Activated naive CD4-positive, alpha-beta T cell treated with Interleukin-2 at 50 U/mL for 16 hours (primary cell): ENCODE measurements around the gene MSRB1.
"Not testable (repeated sequence)": the region's sequence is repeated elsewhere in the genome, so short reads cannot be mapped to it uniquely, and the experiment has no call there.

Experiments used
- DNase-seq: peaks from one replicate; pipeline ENCODE4 v3.0.0-alpha.2; 2020

Gene MSRB1

DNA sequence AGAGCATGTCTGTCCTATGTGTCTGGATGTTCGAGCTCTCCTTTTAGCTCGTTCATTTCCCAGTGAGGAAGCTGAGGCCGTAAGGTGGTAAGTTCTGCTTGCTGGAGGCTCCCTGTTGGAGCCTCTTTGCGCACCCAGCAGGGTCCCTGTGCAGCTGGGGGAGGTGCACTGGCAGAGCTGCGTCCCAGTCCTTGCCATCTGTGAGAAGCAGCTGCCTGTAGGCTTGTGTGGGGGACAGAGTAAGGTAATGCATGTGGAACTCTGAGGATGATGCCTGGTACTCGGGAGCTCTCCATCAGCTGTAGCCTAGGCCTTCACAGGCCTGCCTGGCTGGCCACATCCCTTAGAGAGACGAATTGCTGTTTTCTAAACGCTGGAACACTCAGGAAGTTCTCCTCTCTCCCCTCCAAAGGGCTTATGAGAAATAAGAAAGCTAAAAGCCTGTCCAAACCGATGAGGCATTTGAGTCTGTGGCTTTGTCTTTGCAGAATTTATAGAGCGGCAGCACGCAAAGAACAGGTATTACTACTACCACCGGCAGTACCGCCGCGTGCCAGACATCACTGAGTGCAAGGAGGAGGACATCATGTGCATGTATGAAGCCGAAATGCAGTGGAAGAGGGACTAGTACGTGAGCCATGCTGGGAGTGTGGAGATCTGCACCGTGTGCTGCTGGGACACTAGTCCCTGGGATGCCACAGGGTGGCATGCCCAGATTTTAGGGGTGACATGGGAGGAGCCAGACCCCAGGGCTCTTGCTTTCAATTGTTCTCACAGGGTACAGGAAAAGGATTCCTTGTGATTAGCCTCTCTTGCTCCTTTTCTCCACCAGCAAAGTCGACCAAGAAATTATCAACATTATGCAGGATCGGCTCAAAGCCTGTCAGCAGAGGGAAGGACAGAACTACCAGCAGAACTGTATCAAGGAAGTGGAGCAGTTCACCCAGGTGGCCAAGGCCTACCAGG, 17.9 kb upstream of the MSRB1 start:
- DNase-seq, result peak; percentile 59

DNA sequence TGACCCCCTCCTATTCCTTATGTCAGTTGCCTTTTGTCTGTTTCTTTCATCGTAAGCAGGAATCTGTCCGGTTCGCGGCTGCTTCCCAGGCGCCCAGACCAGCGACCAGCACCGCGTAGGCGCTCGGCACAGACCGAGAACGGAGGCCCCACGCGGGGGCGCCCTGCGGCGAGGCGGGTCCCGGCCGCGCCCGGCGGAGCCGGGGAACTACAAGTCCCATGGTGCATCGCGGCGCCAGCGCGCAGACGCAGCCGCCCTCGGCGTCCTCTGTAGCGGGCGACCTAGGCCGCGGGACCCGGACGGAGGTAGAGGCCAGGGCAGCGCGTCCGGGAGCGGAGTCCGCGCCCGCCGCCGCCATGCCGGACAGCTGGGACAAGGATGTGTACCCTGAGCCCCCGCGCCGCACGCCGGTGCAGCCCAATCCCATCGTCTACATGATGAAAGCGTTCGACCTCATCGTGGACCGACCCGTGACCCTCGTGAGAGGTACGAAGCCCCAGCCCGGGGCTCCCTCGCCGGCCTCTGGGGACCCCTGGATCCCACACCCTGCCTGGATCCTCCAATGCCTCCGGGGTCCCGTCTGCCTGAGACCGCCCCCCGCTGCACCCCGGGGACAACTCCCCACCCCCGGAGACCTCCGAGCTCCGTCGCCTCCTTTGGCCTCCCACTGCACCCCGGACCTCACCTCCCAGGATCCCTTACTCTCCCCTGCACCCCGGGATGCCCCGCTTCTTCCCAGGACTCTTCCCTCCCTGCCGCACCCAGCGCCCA, 16.5 kb upstream of the MSRB1 start, which contains the start of gene NDUFB10:
TSS of gene NDUFB10 (plus strand) at position 270 of the 771 bp plus-strand sequence. CDS start at position 357, 87 bp downstream.
- peak; percentile 93 for DNase-seq

DNA sequence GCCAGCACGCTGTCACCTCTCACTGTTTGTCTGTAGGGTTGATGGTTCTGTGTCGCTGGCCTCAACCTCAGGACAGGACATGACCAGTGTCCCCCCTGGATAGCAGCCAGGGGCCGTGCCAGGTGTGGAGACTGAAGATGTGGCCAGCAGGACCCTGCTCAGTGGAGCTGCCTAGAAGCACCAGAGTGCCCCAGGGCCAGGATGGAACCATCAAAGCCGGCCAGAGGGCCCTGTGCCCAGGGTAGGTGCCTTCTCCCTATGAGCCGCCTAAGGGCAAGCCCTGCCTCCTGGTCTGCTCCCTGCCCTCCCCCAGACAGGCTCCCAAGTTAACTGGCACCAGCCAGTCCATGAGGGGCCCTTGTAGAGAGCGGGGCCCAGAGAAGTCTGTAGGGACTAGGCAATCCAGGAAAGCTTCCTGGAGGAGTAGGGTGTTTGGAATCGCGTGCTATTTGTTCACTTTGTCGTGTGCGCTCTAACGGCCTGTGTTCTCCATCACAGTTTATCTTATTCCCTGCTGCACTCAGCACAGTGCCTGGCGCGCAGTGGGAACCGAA, 15.8 kb upstream of the MSRB1 start:
- no peak for DNase-seq

DNA sequence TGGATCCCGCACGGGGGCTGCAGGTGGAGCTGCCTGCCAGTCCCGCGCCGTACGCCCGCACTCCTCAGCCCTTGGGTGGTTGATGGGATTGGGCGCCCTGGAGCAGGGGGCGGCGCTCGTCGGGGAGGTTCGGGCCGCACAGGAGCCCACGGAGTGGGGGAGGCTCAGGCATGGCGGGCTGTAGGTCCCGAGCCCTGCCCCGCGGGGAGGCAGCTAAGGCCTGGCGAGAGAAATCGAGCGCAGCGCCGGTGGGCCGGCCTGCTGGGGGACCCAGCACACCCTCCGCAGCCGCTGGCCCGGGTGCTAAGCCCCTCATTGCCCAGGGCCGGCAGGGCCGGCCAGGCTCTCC, 15.1 kb upstream of the MSRB1 start:
- DNase-seq, result not testable (repeated sequence)

DNA sequence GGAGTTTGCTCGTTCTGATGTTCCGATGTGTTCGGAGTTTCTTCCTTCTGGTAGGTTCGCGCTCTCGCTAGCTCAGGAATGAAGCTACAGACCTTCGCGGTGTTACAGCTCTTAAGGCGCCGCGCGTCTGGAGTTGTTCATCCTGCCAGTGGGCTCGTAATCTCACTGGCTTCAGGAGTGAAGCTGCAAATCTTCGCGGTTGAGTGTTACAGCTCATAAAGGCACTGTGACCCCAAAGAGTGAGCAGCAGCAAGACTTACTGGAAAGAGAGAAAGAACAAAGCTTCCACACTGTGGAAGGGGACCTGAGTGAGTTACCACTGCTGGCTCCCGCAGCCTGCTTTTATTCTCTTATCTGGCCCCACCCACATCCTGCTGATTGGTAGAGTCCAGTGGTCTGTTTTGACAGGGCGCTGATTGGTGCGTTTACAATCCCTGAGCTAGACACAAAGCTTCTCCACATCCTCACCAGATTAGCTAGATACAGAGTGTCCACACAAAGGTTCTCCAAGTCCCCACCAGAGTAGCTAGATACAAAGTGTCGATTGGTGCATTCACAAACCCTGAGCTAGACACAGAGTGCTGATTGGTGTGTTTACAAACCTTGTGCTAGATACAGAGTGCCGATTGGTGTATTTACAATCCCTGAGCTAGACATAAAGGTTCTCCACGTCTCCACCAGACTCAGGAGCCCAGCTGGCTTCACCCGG, 14.6 kb upstream of the MSRB1 start:
- DNase-seq, result not testable (repeated sequence)

DNA sequence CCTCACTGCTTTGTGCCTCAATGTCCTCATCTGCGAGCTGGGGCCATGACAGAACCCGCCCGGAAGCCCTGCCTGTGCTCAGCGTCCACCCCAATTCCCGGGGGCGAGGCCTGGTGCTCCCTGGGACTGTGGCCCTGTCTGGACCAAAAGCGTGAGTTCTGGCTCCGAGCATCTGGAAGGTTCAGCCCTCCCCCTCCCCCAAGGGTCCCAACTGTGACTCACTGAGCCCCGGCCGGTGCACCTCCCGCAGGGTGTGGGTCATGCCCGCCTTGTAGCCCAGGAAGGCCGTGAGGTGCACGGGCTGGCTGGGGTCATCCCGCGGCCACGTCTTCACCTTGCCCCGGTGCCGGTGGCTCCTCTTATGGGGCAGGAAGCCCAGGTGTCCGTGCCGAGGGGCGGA, 10.7 kb upstream of the MSRB1 start:
- no peak for DNase-seq

DNA sequence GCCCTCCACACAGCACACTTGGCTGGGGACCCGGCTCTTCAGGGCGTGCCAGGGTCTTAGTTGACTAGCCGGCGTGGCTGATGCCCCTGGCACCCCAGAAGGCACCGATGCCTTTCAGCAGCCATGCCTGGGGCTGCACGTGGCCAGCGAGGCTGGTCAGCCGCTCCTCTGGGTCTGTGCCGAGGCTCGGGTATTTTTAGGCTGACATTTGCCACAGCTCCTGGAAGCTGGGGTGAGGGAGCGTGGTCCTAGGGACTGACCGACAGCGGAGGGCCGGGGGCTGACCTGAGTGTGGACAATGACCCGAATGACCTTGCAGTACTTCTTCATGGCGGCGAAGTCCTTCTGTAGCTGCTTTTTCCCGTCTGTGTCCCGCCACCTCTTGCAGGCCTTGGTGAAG, 7.6 kb upstream of the MSRB1 start:
- no peak for DNase-seq

DNA sequence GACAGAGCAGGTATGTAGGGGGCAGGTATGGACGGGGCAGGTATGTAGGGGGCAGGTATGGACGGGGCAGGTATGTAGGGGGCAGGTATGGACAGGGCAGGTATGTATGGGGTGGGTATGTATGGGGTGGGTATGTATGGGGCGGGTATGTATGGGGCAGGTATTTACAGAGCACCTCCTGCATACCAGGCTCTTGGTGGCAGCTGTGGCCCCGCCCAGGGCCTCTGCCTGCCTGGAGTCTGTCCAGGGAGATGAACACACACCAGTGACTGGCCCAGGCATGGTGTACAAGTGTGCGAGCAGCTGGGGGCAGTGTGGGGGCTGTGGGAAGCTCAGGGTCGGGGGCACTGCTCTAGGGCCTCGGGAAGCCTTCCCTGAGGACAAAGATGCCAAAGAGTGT, 7.0 kb upstream of the MSRB1 start:
- DNase-seq, result no peak

DNA sequence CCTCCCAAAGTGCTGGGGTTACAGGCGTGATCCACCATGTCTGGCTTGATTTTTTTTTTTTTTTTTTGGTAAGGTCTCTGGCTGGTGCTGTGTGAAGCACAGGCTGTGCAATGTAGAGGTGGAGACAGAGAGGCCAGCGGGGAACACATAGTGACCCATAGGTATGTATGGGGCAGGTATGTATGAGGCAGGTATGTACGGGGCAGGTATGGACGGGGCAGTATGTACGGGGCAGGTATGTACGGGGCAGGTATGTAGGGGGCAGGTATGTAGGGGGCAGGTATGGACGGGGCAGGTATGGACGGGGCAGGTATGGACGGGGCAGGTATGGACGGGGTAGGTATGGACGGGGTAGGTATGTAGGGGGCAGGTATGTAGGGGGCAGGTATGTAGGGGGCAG, 6.5 kb upstream of the MSRB1 start:
- no peak for DNase-seq

DNA sequence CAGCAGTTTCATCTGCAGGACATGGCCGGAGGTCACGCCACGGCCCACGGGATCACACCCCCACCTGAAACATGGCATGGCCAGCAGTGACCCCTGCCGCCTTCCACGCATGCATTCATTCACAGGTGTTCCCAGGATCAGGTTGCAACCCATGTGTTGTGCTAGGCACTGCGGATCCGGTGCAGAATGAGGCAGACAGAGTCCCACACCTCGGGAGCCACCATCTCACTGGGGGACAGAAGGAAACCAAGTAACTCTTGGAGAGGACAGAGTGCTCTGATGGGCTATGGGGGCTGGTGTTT, 4.3 kb upstream of the MSRB1 start:
- no peak for DNase-seq

DNA sequence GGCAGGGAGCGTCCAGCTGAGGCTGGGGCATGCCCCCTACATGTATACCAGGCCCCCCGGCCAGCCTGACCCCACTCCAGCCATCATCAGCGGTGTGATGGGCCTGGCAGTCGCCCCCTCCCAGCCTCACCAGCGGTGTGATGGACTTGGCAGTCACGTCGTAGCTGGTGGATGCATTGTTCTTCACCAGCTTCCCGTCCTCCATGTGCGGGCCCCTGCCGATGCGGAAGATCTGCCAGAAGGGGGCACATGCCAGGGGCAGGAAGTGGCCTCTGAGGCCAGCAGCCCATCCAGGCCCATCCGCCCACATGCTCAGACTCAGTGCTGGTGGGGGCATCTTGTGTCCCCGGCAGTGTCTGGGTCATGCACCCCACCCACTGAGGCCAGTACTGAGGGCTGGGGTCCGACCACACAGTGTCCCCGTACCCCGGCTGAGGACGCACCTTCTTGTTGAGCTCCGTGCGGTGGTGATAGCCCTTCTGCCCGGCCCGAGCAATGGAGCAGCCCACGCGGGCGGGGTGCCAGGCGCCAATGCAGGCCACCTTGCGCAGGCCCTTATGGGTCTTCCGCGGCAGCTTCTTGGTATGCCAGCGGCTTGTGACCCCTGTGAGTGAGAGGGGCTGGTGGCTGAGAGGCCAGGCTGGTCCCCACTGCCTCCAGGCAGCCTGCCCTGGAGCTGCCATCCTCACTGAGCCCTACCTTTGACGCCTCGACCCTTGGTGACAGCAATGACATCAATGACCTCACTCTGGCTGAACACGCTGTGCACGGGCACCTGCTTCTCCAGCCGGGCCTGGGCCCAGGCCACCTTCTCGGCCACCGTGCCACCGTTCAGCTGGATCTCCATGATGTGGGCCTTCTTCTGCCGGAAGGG, 3.7 kb upstream of the MSRB1 start:
- no peak for DNase-seq

DNA sequence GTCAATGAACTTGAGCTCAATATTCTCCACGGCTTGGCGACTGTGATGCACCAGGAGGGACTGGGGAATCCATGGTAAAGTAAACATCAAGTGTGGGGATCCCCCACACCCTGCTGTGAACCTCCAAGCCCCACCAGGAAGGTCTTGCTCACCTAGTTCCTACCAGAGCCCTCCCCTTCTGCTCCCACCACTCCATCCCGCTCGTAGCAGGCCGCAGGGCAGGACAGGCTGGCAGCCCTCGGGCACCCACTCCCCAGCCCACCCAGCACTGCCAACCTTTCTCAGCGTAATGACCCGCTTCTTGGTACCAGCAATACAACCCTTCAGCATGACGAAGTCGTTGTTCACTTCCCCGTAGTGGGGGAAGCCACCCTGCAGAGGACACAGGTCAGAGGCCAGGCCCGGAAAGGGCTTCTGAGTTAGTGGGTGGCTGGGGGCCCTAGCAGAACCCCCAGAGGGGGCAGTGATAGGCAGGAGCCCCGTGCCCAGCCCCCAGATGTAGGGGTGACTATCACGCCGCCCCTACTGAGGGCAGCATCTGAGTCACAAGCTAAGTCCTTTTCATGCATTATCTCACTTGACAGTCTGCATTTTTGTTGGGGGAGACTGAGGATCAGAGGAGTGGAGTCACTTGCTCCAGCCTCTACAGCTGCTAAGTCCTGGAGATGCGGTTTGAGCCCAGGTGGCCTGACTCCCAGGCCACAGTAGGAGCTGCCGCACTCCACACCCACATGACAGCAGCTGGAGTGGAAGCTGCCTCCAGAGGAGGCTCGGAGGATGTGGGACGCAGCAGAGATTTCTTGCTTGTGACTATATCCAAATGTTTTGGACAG, 2.8 kb upstream of the MSRB1 start:
- DNase-seq, result no peak

DNA sequence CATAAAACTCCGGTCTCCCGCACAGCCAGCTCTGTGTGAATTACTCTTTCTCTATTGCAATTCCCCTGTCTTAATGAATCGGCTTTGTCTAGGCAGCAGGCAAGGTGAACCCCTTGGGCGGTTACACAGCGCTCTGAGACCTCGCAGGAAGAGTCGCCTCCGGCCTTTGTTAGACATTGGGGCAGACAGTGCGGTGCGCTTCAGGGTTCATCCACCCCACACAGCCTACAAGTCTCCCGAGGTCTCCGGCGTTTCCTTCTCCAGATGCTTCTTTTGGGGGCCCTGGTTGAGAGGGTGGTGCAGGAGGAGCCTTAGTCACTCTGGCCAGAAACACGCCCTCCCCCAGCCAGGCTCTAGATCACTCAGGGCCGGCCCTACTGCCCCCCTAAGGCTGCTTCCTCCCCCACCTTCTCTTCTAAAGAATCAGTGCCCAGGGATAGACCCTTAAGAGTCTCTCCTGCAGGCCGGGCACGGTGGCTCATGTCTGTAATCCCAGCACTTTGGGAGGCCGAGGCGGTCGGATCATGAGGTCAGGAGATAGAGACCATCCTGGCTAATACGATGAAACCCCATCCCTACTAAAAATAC, 1.7 kb upstream of the MSRB1 start:
- DNase-seq, result no peak

DNA sequence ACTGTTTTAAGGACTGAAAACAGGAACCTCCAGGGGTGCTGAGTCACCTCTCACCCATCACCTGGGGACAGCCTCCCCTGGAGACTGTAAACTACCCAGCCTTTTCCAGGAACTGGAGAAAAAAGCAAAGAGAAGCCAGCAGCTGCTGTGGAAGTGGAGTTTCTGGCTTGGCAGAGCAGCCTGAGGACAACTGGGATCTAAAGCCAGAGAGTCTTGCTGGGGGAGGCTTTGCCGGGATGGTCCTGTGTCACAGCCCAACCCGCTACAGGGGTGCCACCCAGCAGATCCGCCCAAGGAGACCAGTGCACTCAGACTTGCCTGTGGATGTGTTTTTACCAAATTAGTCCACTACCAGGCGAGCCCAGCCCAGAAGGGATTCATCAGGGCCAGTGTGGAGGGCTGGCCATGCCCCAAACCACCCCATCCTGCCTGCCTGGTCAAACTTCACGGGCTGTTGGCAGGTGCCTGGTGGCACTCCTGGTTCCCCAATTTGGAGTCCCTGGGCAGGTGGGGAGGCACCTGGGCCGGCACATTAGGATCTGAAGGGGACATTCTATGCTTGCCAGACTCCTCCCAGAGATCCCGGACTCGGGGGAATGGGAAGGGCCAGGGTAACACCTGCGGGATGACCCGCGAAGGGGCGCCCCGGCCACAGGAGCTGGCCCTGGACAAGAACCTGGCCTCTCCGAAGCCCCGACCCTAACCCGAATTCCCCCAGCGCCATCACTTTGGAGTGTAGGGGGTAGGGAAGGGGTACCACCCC, 771 bp downstream of the MSRB1 start:
- DNase-seq, result no peak

DNA sequence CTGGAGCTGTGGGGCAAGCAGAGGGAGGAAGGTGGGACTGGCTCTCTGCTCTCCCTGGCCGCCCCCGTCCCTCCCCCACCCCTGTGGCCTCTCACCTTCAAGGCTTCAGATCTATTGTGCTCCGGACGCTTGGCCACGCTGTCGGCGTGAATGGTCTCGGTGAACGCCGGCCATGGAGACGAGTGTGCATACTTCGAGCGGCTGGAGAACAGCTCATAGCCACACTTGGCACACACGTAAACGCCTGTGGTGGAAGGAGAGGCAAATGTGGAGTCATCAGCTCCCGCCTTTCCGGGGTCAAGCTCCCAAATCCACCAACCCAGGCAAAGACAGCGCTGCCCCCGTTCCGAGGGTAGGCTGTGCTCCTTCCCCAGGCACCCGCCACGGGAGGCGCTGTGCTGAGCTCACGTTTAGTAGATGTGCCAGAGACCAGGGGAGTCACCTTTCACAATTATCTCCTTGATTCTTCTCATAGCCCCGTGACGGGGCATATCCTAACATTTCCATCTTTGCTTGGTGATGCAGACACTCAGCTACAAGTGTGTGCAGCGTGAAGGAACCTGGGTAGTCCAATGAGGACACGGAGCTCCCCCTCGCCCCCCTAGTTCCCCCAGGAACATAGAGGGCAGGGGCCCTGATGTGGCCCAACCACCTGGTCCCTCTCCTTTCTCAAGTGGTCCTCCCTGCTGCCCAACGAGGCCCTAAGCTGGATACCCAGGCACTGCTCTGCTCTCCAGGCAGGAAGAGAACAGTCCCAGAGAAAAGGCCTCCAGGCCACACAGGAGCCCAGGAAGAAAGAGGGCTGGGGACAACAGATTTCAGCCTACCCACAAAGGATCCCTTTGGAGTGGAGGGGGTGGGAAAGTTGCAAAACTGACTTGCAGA, 1.6 kb downstream of the MSRB1 start:
- no peak for DNase-seq

DNA sequence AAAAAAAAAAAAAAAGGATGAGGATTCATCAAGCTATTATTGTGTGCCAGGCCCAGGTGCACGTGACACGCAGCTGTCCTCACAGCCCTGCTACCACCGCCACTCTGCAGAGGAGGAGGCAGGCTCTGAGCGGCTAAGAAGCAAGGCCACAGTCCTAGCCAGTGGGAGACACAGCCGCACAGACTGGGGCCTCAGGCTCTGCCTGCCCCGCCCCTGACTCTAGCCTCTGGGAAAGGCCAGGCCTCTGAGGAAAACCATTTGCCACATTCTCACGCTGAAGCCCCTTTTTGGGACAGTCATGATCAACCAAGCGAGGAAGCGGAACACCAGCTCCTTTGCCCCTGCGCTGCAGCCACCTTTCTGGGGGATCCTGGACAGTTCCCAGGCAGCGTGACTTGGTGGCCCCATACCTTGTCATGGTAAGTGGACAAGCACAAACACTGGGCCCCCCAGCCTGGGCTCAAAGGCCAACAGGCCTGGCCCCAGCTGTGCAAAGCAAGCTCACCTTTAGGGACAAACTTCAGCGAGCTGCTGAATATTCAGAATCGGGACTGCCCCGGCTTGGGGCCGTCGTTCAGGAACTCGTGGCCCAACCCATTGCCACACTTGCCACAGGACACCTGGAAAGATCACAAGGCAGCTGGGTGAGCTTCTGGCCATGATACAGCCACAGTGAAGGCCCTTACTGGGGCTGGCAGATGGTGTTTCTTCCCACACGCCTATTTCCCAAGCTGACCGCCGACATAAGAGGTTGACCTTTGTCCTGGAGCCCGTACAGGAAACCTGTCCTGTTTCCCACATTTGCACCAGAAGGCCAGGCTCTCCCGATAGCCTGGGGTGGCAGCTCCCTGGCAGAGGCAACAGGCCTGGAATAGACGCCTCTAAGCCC, 2.5 kb downstream of the MSRB1 start:
- no peak for DNase-seq

DNA sequence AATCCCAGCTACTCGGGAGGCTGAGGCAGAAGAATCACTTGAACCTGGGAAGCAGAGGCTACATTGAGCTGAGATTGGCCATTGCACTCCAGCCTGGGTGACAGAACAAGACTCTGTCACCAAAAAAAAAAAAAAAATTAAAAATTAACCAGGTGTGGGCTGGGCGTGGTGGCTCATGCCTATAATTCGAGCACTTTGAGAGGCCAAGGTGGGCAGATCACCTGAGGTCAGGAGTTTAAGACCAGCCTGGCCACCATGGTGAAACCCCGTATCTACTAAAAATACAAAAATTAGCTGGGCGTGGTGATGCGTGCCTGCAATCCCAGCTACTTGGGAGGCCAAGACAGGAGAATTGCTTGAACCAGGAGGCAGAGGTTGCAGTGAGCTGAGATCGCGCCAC, 3.2 kb downstream of the MSRB1 start:
- not testable (repeated sequence) for DNase-seq

DNA sequence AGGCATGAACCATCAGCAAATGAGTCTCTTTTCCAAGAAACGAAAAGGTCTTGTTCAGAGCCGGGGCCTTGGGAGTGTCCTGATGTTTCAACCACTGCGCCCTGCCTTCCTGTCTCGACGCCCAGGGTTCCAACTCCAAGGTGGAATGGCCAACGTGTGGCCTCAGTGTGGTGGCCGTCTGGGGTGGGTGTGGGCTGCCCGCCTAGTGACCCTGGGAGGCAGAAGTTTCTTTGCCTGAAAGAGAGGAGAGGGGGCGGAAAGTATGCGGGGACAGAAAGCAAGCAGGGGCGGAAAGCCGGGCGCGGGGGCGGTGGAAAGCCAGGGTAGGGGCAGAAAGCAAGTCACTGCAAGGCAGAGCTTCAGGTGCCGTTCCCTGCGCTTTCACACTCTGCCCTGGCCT, 4.1 kb downstream of the MSRB1 start:
- DNase-seq, result no peak
